NCI-H345 (cell line): ENCODE measurements around the gene CSF3.

Experiments used
- DNase-seq: peaks from one replicate; lab custom pipeline; 2025; lab: John Stamatoyannopoulos, UW

CSF3 gene

GRCh38 chr17:40062329-40063186, 47.3 kb downstream of the CSF3 start, which contains the start of gene THRA:
Gene THRA, plus strand, starts transcription at chr17:40062965. Its CDS starts 11,524 bp downstream, at chr17:40074489.
- DNase-seq: peak; percentile 55

DNA sequence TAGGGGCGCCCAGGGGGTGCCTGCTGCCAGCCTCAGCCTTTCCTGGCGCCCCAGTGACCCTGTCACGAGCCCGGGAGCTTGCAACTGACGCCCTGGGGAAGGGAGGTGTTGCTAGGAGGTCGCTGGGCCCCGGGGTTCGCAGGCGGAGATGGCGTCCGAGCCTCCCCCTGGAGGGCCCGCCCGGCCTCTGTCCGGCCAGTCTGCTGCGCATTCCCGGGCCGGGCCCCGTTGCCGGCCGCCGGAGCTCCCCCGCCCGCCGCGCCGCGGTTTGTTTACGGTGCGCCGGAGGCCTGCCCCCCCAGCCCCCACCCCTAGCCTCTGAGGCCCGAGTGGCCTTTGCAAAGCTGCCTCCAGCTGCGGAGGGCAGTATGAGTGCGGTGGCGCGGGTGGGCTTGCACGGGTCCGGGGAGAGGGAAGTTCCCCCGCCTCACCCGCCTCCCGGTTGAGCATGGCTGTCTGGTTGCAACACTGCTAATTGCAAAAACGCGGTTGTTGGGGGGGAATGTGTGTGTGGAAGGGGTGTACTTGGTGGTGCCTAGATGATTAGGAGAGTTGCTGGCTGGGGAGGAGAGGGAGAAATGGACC, 48.0 kb downstream of the CSF3 start:
- DNase-seq: no peak

DNA sequence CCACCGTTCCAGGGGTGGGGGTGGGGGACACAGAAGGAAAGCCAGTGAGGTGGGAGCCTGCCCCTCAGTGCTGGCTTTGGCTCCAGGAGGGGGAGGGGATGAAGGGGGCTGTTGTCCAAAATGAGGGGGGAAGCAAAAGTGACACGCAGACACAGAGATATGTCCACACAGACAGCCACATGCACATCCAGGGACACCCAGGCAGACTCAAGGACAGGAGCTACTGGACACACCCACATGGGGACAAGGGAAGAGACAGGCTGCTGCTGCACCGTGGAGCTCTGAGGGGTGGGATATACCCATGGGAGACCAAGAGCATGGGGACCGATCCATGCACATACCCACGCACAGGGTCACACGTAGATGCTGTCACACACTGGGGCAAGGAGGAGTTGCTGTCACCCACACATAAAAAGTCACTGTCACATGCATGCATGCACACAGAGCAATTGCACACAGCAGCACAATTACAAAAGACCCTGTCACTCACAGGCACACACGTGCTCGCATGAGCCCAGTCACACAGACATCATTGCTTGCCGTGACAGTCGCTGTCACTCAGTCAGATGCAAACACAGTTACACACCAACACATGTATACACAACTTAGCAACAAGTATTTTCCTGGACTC, 48.8 kb downstream of the CSF3 start:
- no peak for DNase-seq

DNA sequence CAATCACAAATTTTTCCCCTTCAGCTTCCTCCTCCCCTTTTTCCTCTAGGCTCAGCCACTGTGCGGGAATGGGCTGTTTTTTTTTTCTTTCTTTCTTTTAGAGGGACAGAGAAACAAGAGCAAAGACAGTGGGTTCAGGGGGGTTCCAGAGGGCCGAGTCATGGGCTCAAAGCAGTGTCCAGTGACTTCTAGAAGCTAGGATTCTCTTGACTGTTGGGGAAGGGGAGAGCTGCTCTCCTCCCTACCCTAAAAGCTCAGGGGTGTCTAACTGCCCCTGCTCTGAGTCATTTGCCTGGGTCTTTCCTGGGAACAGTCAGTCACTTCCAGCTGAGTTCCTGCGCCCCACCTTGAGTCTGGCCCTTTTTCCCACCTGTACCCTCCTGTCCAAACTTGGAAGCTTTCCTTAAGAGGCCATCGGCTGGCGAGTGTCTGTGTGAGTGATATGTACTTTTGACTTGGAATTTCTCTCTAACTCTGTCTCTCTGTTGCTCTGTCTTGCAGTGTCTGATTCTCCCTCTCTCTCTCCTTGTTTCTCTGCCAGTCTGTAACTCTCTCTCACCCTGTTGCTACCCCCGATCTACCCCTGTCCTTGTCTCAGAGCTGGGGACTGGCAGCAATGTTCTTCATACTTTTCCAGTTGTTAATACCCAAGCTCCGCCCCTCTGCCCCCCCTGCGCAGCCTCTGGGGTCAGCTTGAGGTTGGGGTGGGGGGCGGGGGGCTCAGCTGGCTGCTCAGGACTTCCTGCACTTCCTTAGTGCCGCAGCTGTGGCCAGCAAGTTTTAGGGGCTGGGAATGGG, 49.9 kb downstream of the CSF3 start:
- DNase-seq: no peak

GRCh38 chr17:40065769-40066510, 50.7 kb downstream of the CSF3 start:
- no peak for DNase-seq
